H54 (cell line): ENCODE results near the gene EFCAB13.

Experiments used
- DNase-seq: peaks from one replicate; pipeline ENCODE4 v3.0.0; 2011; ENCODE audit warnings: low spot score, mixed read lengths; ENCODE audit not compliant: insufficient read length
- FAIRE-seq: peaks from 3 replicates; lab custom pipeline; 2011; peaks lifted over from hg19 to GRCh38; lab: Jason Lieb, UNC
- POLR2A ChIP-seq: IDR thresholded peaks from 2 replicates; pipeline ENCODE4 v1.6.1; 2011; ENCODE audit warnings: low read depth, mild to moderate bottlenecking, low read length

Gene EFCAB13

GRCh38 chr17:47286198-47286914, 37.4 kb upstream of the EFCAB13 start:
- FAIRE-seq (no peak), DNase-seq (no peak)
- TF ChIP-seq POLR2A: no peak

- FAIRE-seq (no peak), DNase-seq (no peak)
- TF ChIP-seq POLR2A: no peak
These were observed 36.7 kb upstream of the EFCAB13 start for GRCh38 chr17:47287068-47287467.

- FAIRE-seq (no peak), DNase-seq (no peak)
- TF ChIP-seq POLR2A: no peak
These were observed 36.1 kb upstream of the EFCAB13 start for GRCh38 chr17:47287639-47288038.

GRCh38 chr17:47288531-47289116, 35.1 kb upstream of the EFCAB13 start:
- no peak for DNase-seq

GRCh38 chr17:47289302-47289701, 34.5 kb upstream of the EFCAB13 start:
- no peak for DNase-seq
- no peak for FAIRE-seq
- no peak for TF ChIP-seq POLR2A

More at GRCh38 chr17:47288531-47289116, 35.1 kb upstream of the EFCAB13 start:
- TF ChIP-seq POLR2A: no peak
- FAIRE-seq: no peak

- no peak for TF ChIP-seq POLR2A
- DNase-seq: no peak
- FAIRE-seq: no peak
These were observed 32.9 kb upstream of the EFCAB13 start for GRCh38 chr17:47290870-47291241.

- DNase-seq (no peak), FAIRE-seq (no peak)
- no peak for TF ChIP-seq POLR2A
These were observed 32.4 kb upstream of the EFCAB13 start for GRCh38 chr17:47291242-47291873.

GRCh38 chr17:47292206-47292605, 31.5 kb upstream of the EFCAB13 start:
- no peak for DNase-seq
- no peak for TF ChIP-seq POLR2A
- no peak for FAIRE-seq

GRCh38 chr17:47295037-47295873, 28.5 kb upstream of the EFCAB13 start:
- FAIRE-seq (no peak), DNase-seq (no peak)
- TF ChIP-seq POLR2A: no peak

GRCh38 chr17:47295874-47296255, 27.9 kb upstream of the EFCAB13 start:
- TF ChIP-seq POLR2A: no peak
- FAIRE-seq (no peak), DNase-seq (no peak)

- TF ChIP-seq POLR2A: no peak
- DNase-seq (no peak), FAIRE-seq (no peak)
These were observed 25.9 kb upstream of the EFCAB13 start for GRCh38 chr17:47297661-47298400.

- FAIRE-seq (no peak), DNase-seq (no peak)
- TF ChIP-seq POLR2A: no peak
These were observed 25.0 kb upstream of the EFCAB13 start for GRCh38 chr17:47298712-47299111.

- TF ChIP-seq POLR2A: no peak
- FAIRE-seq: no peak
- DNase-seq: no peak
These were observed 24.4 kb upstream of the EFCAB13 start for GRCh38 chr17:47299239-47299910.
